Measurements from ENCODE around the gene SUGP2.

The SUGP2 gene

GRCh38 chr19:18941628-18942354, 91.5 kb downstream of the SUGP2 start:
- H3K4me3 ChIP-seq (ENCODE audit: low read depth, low read length) = peak overlapping the region; percentile 46
- no peak for TF ChIP-seq CTCF (IDR thresholded peaks at IDR 0.05; ENCODE audit: low read depth, low read length)
